ENCODE results near the gene SPOCK1. TPM values are rescaled to one million over a fixed set of nuclear protein-coding genes. Genes with fewer than 3 reads are reported as not detected.

SPOCK1 gene
- polyA plus RNA-seq, 3 donors, result 1.8 to 5.7 (median 2.1) TPM

GRCh38 chr5:137095597-137095996 lies 403.5 kb downstream of the SPOCK1 start:
- H3K4me1 Mint-ChIP-seq, result peaks cover 3% of the 10 kb centered on the region
- H3K27ac Mint-ChIP-seq, result no peak overlapping the region
- no peak overlapping the region for H3K27ac ChIP-seq (ENCODE audit: low read depth in 1 of 2, low read length in 2 of 2)
- intact Hi-C loops (cut with micrococcal nuclease), result no loop called here
- H3K9me3 Mint-ChIP-seq, result peaks cover 0 to 4% (median 0%) of the 10 kb centered on the region in 7 donors
- DNase-seq, result no peak
- H3K9ac ChIP-seq (ENCODE audit: insufficient read depth, low read length, poor library complexity, severe bottlenecking), result no peak overlapping the region
- H3K36me3 Mint-ChIP-seq, result no peaks in the 10 kb centered on the region
- no peak for TF ChIP-seq CTCF (IDR thresholded peaks at IDR 0.05)
- H4K20me1 ChIP-seq (ENCODE audit: insufficient read depth, low read length), result no peaks in the 10 kb centered on the region
- H3K79me2 ChIP-seq (ENCODE audit: insufficient read depth, low read length), result no peaks in the 10 kb centered on the region
- no peaks in the 10 kb centered on the region for H3K27me3 ChIP-seq (ENCODE audit: control insufficient read depth in 2 of 2, insufficient read depth in 2 of 2, low read length in 2 of 2)
- no peaks in the 10 kb centered on the region for H3K9me3 ChIP-seq (replicated peaks in 1 of 2; ENCODE audit: control insufficient read depth in 1 of 2, insufficient read depth in 1 of 2, low read length in 2 of 2)
- no peak overlapping the region for H2AFZ ChIP-seq (ENCODE audit: insufficient read depth, low read depth, low read length, poor library complexity, severe bottlenecking)
- H3K4me3 ChIP-seq (replicated peaks in 1 of 3; ENCODE audit: low read depth in 2 of 3, low read length in 3 of 3), result no peak overlapping the region
- H3K36me3 ChIP-seq (replicated peaks in 1 of 2; ENCODE audit: control insufficient read depth in 1 of 2, insufficient read depth in 2 of 2, low read length in 2 of 2), result no peaks in the 10 kb centered on the region
- H3K4me2 ChIP-seq (replicated peaks; ENCODE audit: extremely low read depth, low read length, poor library complexity, severe bottlenecking), result no peak overlapping the region
- no peaks in the 10 kb centered on the region for H3K4me1 ChIP-seq (ENCODE audit: control insufficient read depth in 1 of 2, insufficient read depth in 2 of 2, low read length in 2 of 2)
- no peak overlapping the region for H3K4me3 Mint-ChIP-seq
- peaks cover 0 to 3% (median 2%) of the 10 kb centered on the region in 3 donors for H3K27me3 Mint-ChIP-seq (ENCODE audit: low read depth in 3 of 3)

GRCh38 chr5:137092831-137093230 lies 406.3 kb downstream of the SPOCK1 start:
- Histone ChIP-seq H3K27ac (ENCODE audit: low read depth in 1 of 2, low read length in 2 of 2) (no peak overlapping the region), H3K27me3 (ENCODE audit: control insufficient read depth in 2 of 2, insufficient read depth in 2 of 2, low read length in 2 of 2) (no peaks in the 10 kb centered on the region), H3K4me1 (ENCODE audit: control insufficient read depth in 1 of 2, insufficient read depth in 2 of 2, low read length in 2 of 2) (no peaks in the 10 kb centered on the region), H3K36me3 (replicated peaks in 1 of 2; ENCODE audit: control insufficient read depth in 1 of 2, insufficient read depth in 2 of 2, low read length in 2 of 2) (no peaks in the 10 kb centered on the region), H3K9me3 (replicated peaks in 1 of 2; ENCODE audit: control insufficient read depth in 1 of 2, insufficient read depth in 1 of 2, low read length in 2 of 2) (no peaks in the 10 kb centered on the region), H4K20me1 (ENCODE audit: insufficient read depth, low read length) (no peaks in the 10 kb centered on the region), H3K9ac (ENCODE audit: insufficient read depth, low read length, poor library complexity, severe bottlenecking) (no peak overlapping the region), H3K4me3 (replicated peaks in 1 of 3; ENCODE audit: low read depth in 2 of 3, low read length in 3 of 3) (no peak overlapping the region), H3K79me2 (ENCODE audit: insufficient read depth, low read length) (no peaks in the 10 kb centered on the region), H3K4me2 (replicated peaks; ENCODE audit: extremely low read depth, low read length, poor library complexity, severe bottlenecking) (no peak overlapping the region), H2AFZ (ENCODE audit: insufficient read depth, low read depth, low read length, poor library complexity, severe bottlenecking) (no peak overlapping the region)
- H3K36me3 Mint-ChIP-seq, result no peaks in the 10 kb centered on the region
- peaks cover 3% of the 10 kb centered on the region for H3K4me1 Mint-ChIP-seq
- H3K9me3 Mint-ChIP-seq, result peaks cover 0 to 3% (median 0%) of the 10 kb centered on the region in 7 donors
- H3K27me3 Mint-ChIP-seq (ENCODE audit: low read depth in 3 of 3), result peaks cover under 1 to 2% (median 2%) of the 10 kb centered on the region in 3 donors
- no peak overlapping the region for H3K4me3 Mint-ChIP-seq
- WGBS (ENCODE audit: insufficient coverage), result 100% methylated on average over 1 of the region's 3 CpGs
- intact Hi-C loops (cut with micrococcal nuclease), result no loop called here
- DNase-seq, result no peak
- H3K27ac Mint-ChIP-seq, result no peak overlapping the region
- no peak for TF ChIP-seq CTCF (IDR thresholded peaks at IDR 0.05)
